Karpas-422 (cell line): ENCODE data around the gene DIPK1C. TPM values are rescaled to one million over a fixed set of nuclear protein-coding genes. Genes with fewer than 3 reads are reported as not detected.

Source experiments
- DNase-seq: peaks from one replicate; pipeline ENCODE4 v3.0.0-alpha.2; 2015
- H2AFZ ChIP-seq: fragments of 200-600 bp; sonication (generic); 2 replicates; pipeline ENCODE4 v1.6.1; 2014; ENCODE audit warnings: antibody characterized with exemption, low read length, mixed read lengths
- H3K27ac ChIP-seq: fragments of 200-600 bp; sonication (generic); 2 replicates; pipeline ENCODE4 v1.5.1; 2014; ENCODE audit warnings: mild to moderate bottlenecking, low read length, moderate library complexity
- H3K27me3 ChIP-seq: fragments of 200-600 bp; sonication (generic); 2 replicates; pipeline ENCODE4 v1.6.1; 2014; ENCODE audit warnings: low read length, mixed read lengths
- H3K36me3 ChIP-seq: fragments of 200-600 bp; sonication (generic); 2 replicates; pipeline ENCODE4 v1.6.1; 2014; ENCODE audit warnings: low read length, mixed read lengths; ENCODE audit not compliant: insufficient read depth
- H3K4me1 ChIP-seq: fragments of 200-600 bp; sonication (generic); 2 replicates; pipeline ENCODE4 v1.6.1; 2014; ENCODE audit warnings: mild to moderate bottlenecking, low read length, mixed read lengths
- H3K4me2 ChIP-seq: fragments of 200-600 bp; sonication (generic); 2 replicates; pipeline ENCODE4 v1.6.1; 2014; ENCODE audit warnings: low read length, low read depth, mild to moderate bottlenecking; ENCODE audit not compliant: poor library complexity, severe bottlenecking
- H3K4me3 ChIP-seq: fragments of 200-600 bp; sonication (generic); 2 replicates; pipeline ENCODE4 v1.5.1; 2014; ENCODE audit warnings: mild to moderate bottlenecking, antibody characterized with exemption, low read length, mixed read lengths
- H3K79me2 ChIP-seq: fragments of 200-600 bp; sonication (generic); 2 replicates; pipeline ENCODE4 v1.6.1; 2014; ENCODE audit warnings: mild to moderate bottlenecking, low read length, mixed read lengths
- H3K9ac ChIP-seq: fragments of 200-600 bp; sonication (generic); 2 replicates; pipeline ENCODE4 v1.6.0; 2014; ENCODE audit warnings: low read length
- H3K9me2 ChIP-seq: fragments of 200-600 bp; sonication (generic), shearing (Covaris generic); replicated peaks from 2 replicates; pipeline ENCODE4 v1.6.0; 2014; ENCODE audit warnings: mild to moderate bottlenecking, low read length, moderate library complexity; ENCODE audit not compliant: insufficient read depth
- H3K9me3 ChIP-seq: fragments of 300-700, 200-600 bp; sonication (generic); 2 replicates; pipeline ENCODE4 v1.6.1; 2014; ENCODE audit warnings: low read length, mixed read lengths
- H4K20me1 ChIP-seq: fragments of 200-600 bp; sonication (generic); 2 replicates; pipeline ENCODE4 v1.6.1; 2014; ENCODE audit warnings: mild to moderate bottlenecking, antibody characterized with exemption, low read length, low read depth; ENCODE audit not compliant: insufficient read depth
- total RNA-seq: library from RNA; depleted of rRNA; stranded (reverse); fragments of >200 nt; shearing (Covaris generic); gene quantifications from 2 replicates; pipeline ENCODE4 v1.2.3, GENCODE V29; 2014; ENCODE audit warnings: low replicate concordance

DIPK1C gene
- total RNA-seq, 1 experiment from 2014 or later = not detected

GRCh38 chr18:74454279-74454751, 2.8 kb downstream of the DIPK1C start:
- Histone ChIP-seq H3K79me2 (no peaks in the 10 kb centered on the region), H3K36me3 (no peaks in the 10 kb centered on the region), H3K9me2 (no peaks in the 10 kb centered on the region), H3K9ac (no peak overlapping the region), H3K27ac (no peak overlapping the region), H3K9me3 (no peaks in the 10 kb centered on the region), H3K4me1 (no peaks in the 10 kb centered on the region), H4K20me1 (no peaks in the 10 kb centered on the region), H3K4me3 (no peak overlapping the region), H3K27me3 (no peaks in the 10 kb centered on the region), H2AFZ (no peak overlapping the region), H3K4me2 (no peak overlapping the region)
- DNase-seq = no peak

- Histone ChIP-seq H3K4me1 (no peaks in the 10 kb centered on the region), H3K9me2 (no peaks in the 10 kb centered on the region), H2AFZ (no peak overlapping the region), H3K9ac (no peak overlapping the region), H3K4me3 (no peak overlapping the region), H4K20me1 (no peaks in the 10 kb centered on the region), H3K4me2 (no peak overlapping the region), H3K27me3 (no peaks in the 10 kb centered on the region), H3K9me3 (no peaks in the 10 kb centered on the region), H3K36me3 (no peaks in the 10 kb centered on the region), H3K27ac (no peak overlapping the region), H3K79me2 (no peaks in the 10 kb centered on the region)
- no peak for DNase-seq
Measured at GRCh38 chr18:74453642-74454198, 3.4 kb downstream of the DIPK1C start.

- no peaks in the 10 kb centered on the region for H3K4me1 ChIP-seq
- H3K79me2 ChIP-seq = no peaks in the 10 kb centered on the region
- no peaks in the 10 kb centered on the region for H4K20me1 ChIP-seq
- H2AFZ ChIP-seq = no peak overlapping the region
- no peak for DNase-seq
- H3K9ac ChIP-seq = no peak overlapping the region
- no peak overlapping the region for H3K4me3 ChIP-seq
- H3K9me3 ChIP-seq = no peaks in the 10 kb centered on the region
- no peaks in the 10 kb centered on the region for H3K36me3 ChIP-seq
- no peaks in the 10 kb centered on the region for H3K9me2 ChIP-seq
- H3K27ac ChIP-seq = no peak overlapping the region
- no peak overlapping the region for H3K4me2 ChIP-seq
- H3K27me3 ChIP-seq = no peaks in the 10 kb centered on the region
Measured at GRCh38 chr18:74453016-74453566, 4.0 kb downstream of the DIPK1C start.

- H3K27ac ChIP-seq = no peak overlapping the region
- no peaks in the 10 kb centered on the region for H3K9me2 ChIP-seq
- H3K4me1 ChIP-seq = no peaks in the 10 kb centered on the region
- no peak for DNase-seq
- H3K27me3 ChIP-seq = no peaks in the 10 kb centered on the region
- H3K4me3 ChIP-seq = no peak overlapping the region
- H4K20me1 ChIP-seq = no peaks in the 10 kb centered on the region
- no peaks in the 10 kb centered on the region for H3K79me2 ChIP-seq
- no peak overlapping the region for H3K9ac ChIP-seq
- H3K36me3 ChIP-seq = no peaks in the 10 kb centered on the region
- no peak overlapping the region for H3K4me2 ChIP-seq
- no peaks in the 10 kb centered on the region for H3K9me3 ChIP-seq
- no peak overlapping the region for H2AFZ ChIP-seq
Measured at GRCh38 chr18:74451148-74451547, 6.0 kb downstream of the DIPK1C start.

- Histone ChIP-seq H3K4me2 (no peak overlapping the region), H3K9me3 (no peaks in the 10 kb centered on the region)
Measured at GRCh38 chr18:74450626-74451025, 6.5 kb downstream of the DIPK1C start.

GRCh38 chr18:74447404-74448152, 9.5 kb downstream of the DIPK1C start:
- Histone ChIP-seq H3K4me2 (no peak overlapping the region), H3K4me1 (no peaks in the 10 kb centered on the region), H3K9me2 (no peaks in the 10 kb centered on the region), H3K27ac (no peak overlapping the region), H3K9ac (no peak overlapping the region), H3K79me2 (no peaks in the 10 kb centered on the region), H3K36me3 (no peaks in the 10 kb centered on the region), H2AFZ (no peak overlapping the region), H3K9me3 (no peaks in the 10 kb centered on the region), H3K27me3 (no peaks in the 10 kb centered on the region), H4K20me1 (no peaks in the 10 kb centered on the region), H3K4me3 (no peak overlapping the region)
- no peak for DNase-seq

More at GRCh38 chr18:74450626-74451025, 6.5 kb downstream of the DIPK1C start:
- H3K79me2 ChIP-seq = no peaks in the 10 kb centered on the region
- no peak overlapping the region for H2AFZ ChIP-seq
- no peaks in the 10 kb centered on the region for H3K9me2 ChIP-seq
- no peaks in the 10 kb centered on the region for H3K27me3 ChIP-seq
- H3K9ac ChIP-seq = no peak overlapping the region
- H3K4me3 ChIP-seq = no peak overlapping the region
- H3K36me3 ChIP-seq = no peaks in the 10 kb centered on the region
- no peaks in the 10 kb centered on the region for H4K20me1 ChIP-seq
- no peak for DNase-seq
- no peaks in the 10 kb centered on the region for H3K4me1 ChIP-seq
- H3K27ac ChIP-seq = no peak overlapping the region

GRCh38 chr18:74446631-74447403, 10.3 kb downstream of the DIPK1C start:
- no peak for DNase-seq
- no peaks in the 10 kb centered on the region for H3K9me3 ChIP-seq
- no peak overlapping the region for H3K27ac ChIP-seq
- no peak overlapping the region for H3K9ac ChIP-seq
- H3K4me1 ChIP-seq = no peaks in the 10 kb centered on the region
- no peak overlapping the region for H2AFZ ChIP-seq
- no peaks in the 10 kb centered on the region for H3K79me2 ChIP-seq
- no peaks in the 10 kb centered on the region for H3K36me3 ChIP-seq
- H4K20me1 ChIP-seq = no peaks in the 10 kb centered on the region
- no peak overlapping the region for H3K4me3 ChIP-seq
- no peaks in the 10 kb centered on the region for H3K9me2 ChIP-seq
- H3K27me3 ChIP-seq = no peaks in the 10 kb centered on the region
- no peak overlapping the region for H3K4me2 ChIP-seq

GRCh38 chr18:74446178-74446577, 10.9 kb downstream of the DIPK1C start:
- Histone ChIP-seq H3K9me2 (no peaks in the 10 kb centered on the region), H3K79me2 (no peaks in the 10 kb centered on the region), H3K36me3 (no peaks in the 10 kb centered on the region), H3K9me3 (no peaks in the 10 kb centered on the region), H3K4me2 (no peak overlapping the region), H2AFZ (no peak overlapping the region), H4K20me1 (no peaks in the 10 kb centered on the region), H3K4me1 (no peaks in the 10 kb centered on the region), H3K27me3 (no peaks in the 10 kb centered on the region), H3K4me3 (no peak overlapping the region), H3K27ac (no peak overlapping the region), H3K9ac (no peak overlapping the region)
- DNase-seq = no peak
